GM21737 (cell line): ENCODE results near the gene GSS.

ENCODE experiments used
- ATAC-seq: cut with Tn5 transposase; IDR thresholded peaks from one replicate; pipeline ENCODE4 v1.9.1; 2021; ENCODE audit warnings: mild to moderate bottlenecking, moderate library complexity; ENCODE audit not compliant: unreplicated experiment

GSS gene

GRCh38 chr20:34955231-34956040, at the start of gene GSS, which contains the start of gene MYH7B:
TSS of gene GSS (minus strand) at chr20:34955806. CDS start at chr20:34951852, 3,954 bp downstream.
TSS of gene MYH7B (plus strand) at chr20:34955868. CDS start at chr20:34978006, 22,138 bp downstream.
- ATAC-seq: peak; percentile 84

DNA sequence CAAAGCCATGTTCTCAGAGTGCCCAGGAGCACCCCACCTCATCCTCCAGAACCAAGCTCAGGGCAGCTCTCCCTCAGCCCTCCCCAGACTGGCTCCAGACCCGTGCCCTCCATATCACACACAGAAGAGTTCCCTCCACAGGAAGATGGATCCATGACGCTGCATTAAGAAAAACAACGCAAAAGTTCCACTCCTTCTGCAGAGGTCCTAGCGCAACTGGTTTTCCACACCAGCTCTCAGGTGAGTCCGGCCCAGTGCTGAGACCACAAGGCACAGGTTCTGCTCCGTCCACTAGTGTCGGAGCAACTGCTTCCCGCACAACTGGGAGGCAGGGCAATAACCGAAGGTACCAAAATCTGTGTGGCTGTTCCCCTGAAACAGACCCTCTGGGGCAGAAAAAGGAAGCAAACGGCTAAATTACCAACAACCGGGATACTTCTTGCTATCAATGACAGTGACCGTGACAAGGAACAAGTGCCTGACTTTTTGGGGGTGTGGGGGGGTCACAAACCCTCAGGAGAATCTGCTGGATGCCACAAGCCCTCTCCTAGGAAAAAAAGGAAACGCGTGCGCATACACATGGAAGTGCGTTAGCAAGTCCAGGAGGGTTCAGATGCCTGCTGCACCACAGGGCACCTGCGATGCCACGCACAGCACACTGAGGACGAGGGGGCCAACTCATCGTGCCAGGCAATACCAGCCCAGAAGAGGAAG, 49.3 kb upstream of the GSS start:
- no peak for ATAC-seq

- no peak for ATAC-seq
These were observed 48.6 kb upstream of the GSS start for GRCh38 chr20:35004051-35004725.

GRCh38 chr20:35003211-35004031, 47.8 kb upstream of the GSS start:
- ATAC-seq: no peak

DNA sequence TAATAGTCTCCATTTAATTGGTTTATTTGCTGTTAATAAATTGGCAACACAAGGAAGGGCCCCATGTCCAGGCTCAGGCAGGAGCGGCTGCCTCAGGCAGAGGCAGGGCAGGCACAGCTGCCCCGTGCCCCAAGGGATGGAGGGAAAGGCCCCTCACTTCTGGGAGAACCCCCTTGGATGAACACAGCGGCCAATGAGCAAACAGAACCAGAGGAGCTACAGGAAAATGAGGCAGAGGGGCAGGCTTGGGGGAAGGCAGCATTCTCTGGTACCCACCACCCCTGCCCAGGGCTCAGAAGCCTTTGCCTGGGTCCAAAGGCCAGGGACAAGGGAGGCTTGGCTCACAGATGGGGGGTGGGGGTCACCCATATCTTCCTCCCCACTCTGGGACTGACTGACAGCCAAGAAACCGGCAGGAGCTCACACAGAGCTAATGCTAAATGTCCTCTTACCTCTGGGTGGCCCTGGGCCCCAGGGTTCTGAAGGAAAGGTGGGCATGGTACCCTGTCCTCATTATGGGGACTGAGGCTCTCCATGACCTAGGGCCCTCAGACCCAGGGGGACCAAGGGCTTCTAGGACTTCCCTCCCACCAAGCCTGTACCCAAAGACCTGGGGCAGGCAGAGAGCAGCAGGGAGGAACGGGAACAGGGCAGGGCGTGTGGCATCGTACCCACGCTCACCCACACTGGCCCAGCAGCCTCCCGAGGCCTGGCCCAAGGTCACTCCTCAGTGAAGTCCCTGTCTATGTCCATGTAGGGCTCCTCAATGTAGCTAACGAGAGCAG, 47.0 kb upstream of the GSS start:
- ATAC-seq: no peak

DNA sequence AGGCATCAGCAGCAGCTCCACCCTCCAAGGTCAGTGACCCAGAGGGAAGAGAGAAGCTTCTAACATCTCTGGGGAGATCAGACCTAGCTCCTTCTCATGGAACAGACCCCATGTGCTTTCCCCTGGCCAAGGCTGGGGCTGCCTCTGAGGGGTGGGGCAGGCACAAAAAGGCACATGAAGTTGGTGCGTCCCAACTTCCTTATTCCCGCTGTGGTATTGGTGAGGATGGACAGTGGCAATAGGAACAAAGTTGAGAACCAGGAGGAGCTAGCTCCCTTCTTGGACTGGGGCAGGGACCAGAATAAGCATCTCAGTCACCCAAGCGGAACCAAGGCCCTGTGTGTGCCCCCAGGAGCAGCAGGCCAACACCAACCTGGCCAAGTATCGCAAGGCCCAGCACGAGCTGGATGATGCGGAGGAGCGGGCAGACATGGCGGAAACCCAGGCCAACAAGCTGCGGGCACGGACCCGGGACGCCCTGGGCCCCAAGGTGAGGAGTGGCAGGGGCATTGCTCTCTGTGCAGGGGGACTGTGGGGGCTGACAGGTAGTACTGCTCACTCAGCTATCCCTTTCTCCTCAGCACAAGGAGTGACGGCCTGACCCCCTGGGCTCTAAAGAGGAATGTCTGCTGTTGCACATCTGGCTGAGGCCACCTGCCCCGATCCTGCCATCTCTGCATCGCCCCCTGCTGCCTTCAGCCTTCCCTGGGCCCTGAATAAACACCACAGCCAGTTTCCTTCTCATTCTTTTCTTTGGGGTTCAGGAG, 46.2 kb upstream of the GSS start:
- ATAC-seq: no peak

DNA sequence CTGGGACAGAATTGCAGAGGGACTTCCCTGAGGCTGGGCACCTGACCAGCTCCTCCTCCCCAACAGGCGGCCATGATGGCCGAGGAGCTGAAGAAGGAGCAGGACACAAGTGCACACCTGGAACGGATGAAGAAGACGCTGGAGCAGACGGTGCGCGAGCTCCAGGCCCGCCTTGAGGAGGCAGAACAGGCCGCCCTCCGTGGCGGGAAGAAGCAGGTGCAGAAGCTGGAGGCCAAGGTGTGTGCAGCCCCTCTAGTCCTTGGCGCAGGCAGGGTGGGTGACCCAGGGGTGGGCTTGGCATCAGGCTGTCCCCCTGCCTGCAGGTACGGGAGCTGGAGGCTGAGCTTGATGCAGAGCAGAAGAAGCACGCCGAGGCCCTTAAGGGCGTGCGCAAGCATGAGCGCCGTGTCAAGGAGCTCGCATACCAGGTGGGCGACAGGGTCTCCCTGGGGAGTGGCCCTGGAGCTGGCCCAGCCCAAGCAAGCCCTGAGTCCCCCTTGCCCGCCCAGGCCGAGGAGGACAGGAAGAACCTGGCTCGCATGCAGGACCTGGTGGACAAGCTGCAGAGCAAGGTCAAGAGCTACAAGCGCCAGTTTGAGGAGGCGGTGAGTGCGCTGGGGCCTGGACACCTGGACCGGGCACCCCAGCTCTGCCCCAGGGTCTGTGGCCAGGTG, 45.5 kb upstream of the GSS start:
- no peak for ATAC-seq

- no peak for ATAC-seq
These were observed 44.8 kb upstream of the GSS start for GRCh38 chr20:35000311-35000921.

- no peak for ATAC-seq
These were observed 44.2 kb upstream of the GSS start for GRCh38 chr20:34999782-35000181.

DNA sequence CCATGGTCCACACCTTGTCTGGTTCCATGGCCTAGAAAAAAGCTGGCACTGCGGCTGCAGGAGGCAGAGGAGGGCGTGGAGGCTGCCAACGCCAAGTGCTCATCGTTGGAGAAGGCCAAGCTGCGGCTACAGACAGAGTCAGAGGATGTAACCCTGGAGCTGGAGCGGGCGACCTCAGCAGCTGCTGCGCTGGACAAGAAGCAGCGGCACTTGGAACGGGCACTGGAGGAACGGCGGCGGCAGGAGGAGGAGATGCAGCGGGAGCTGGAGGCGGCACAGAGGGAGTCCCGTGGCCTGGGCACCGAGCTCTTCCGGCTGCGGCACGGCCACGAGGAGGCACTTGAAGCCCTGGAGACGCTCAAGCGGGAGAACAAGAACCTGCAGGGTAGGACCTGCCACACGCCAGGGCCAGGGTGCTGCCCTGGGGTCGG, 43.4 kb upstream of the GSS start:
- no peak for ATAC-seq

GRCh38 chr20:34998331-34998950, 42.8 kb upstream of the GSS start:
- no peak for ATAC-seq

GRCh38 chr20:34997774-34998173, 42.2 kb upstream of the GSS start:
- ATAC-seq: no peak

- ATAC-seq: no peak
These were observed 41.5 kb upstream of the GSS start for GRCh38 chr20:34997131-34997561.

DNA sequence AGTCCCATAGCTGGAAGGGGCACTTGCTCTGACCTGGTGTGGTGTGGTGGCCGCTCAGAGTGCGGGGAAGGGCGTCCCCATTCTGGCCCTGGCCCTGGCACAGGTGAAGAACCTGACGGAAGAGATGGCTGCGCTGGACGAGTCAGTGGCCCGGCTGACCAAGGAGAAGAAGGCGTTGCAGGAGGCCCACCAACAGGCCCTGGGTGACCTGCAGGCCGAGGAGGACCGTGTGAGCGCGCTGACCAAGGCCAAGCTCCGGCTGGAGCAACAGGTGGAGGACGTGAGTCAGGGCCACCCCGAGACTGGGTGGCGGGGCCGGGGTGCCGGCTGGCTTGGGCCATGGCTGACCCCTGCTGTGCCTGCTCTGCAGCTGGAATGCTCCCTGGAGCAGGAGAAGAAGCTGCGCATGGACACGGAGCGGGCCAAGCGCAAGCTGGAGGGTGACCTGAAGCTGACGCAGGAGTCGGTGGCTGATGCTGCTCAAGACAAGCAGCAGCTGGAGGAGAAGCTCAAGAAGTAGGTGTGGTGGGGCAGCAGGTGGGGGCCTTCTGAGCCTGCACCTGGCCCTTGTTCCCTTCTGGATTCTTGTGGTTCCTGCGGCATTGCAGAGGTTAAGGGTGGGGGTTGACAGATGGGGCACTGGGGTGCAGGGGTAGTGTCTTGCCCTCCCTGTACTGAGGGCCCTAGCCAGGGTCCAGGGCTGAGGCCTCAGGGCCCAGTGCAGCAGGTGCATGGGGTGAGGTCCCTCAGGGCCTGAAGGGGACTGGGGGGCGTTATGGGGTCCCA, 40.8 kb upstream of the GSS start:
- ATAC-seq: no peak

DNA sequence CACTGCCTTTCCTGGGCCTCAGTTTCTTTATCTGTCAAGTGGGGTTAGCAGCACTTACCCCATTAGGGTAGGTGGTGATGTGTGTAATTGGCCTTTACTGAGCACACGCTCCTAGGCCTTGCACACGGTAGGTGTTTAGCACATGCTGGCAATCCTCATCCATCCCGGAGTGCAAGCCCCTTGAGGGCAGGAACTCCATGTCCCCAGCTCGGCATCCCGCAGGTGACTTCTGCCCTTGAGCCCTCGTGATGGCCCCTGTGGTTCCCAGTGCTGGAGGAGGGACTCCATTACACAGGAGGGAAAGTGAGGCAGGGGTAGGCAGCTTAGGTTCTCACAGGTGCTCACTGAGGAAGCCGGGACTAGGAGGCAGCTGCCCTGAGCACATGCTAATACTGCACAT, 40.1 kb upstream of the GSS start:
- no peak for ATAC-seq

DNA sequence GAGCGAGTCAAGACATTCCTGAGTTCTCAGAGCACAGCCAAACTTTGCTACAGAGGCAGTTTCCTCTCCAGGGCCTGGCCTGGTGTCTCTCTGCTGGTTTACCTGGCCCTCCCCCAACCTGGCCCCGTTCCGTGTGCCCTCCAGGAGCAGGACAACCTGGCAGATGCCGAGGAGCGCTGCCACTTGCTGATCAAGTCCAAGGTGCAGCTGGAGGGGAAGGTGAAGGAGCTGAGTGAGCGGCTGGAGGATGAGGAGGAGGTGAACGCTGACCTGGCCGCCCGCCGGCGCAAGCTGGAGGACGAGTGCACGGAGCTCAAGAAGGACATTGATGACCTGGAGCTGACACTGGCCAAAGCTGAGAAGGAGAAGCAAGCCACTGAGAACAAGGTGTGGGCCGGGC, 39.6 kb upstream of the GSS start:
- ATAC-seq: no peak
